Endothelial cell of umbilical vein (primary cell): ENCODE data around the gene USP4.

Experiments used
- CTCF ChIP-seq, 2 donors: IDR thresholded peaks; 1 replicate in 1 of 2; 2 replicates in 1 of 2; pipeline ENCODE4 v1.5.1; 2011; ENCODE audit warnings: low read length in 2 of 2, mild to moderate bottlenecking in 2 of 2, moderate library complexity in 2 of 2, control low read depth in 1 of 2, inconsistent platforms in 1 of 2, low read depth in 1 of 2; ENCODE audit not compliant: insufficient read depth in 1 of 2; ENCODE audit errors: extremely low read depth in 1 of 2
- EZH2 ChIP-seq: IDR thresholded peaks from 2 replicates; pipeline ENCODE4 v1.6.1; 2012; ENCODE audit warnings: borderline replicate concordance, low read depth, mild to moderate bottlenecking, moderate library complexity, low read length, inconsistent platforms; ENCODE audit not compliant: severe bottlenecking
- GATA2 ChIP-seq: IDR thresholded peaks from 2 replicates; pipeline ENCODE4 v1.7.0; 2011; ENCODE audit warnings: low read depth, mild to moderate bottlenecking, moderate library complexity, mixed read lengths, low read length; ENCODE audit not compliant: insufficient read length, insufficient read depth
- JUN ChIP-seq: IDR thresholded peaks from 2 replicates; pipeline ENCODE4 v1.6.1; 2011; ENCODE audit warnings: borderline replicate concordance, low read depth; ENCODE audit not compliant: insufficient read length, insufficient read depth
- MAX ChIP-seq: IDR thresholded peaks from 2 replicates; pipeline ENCODE4 v1.6.1; 2011; ENCODE audit not compliant: insufficient read depth, insufficient read length
- MYC ChIP-seq: IDR thresholded peaks from one replicate; pipeline ENCODE4 v1.6.1; 2011; ENCODE audit warnings: mild to moderate bottlenecking, low read depth, low read length
- POLR2A ChIP-seq: IDR thresholded peaks from 2 replicates; pipeline ENCODE4 v1.6.1; 2012; ENCODE audit warnings: low read depth, mild to moderate bottlenecking, control low read depth, low read length
- POLR2AphosphoS5 ChIP-seq: IDR thresholded peaks from 2 replicates; pipeline ENCODE4 v1.6.1; 2012; ENCODE audit warnings: low read depth, mild to moderate bottlenecking, control low read depth, low read length, moderate library complexity; ENCODE audit not compliant: insufficient read depth

- TF ChIP-seq MYC (no peak), CTCF (IDR thresholded peaks at IDR 0.05; ENCODE audit: extremely low read depth in 1 of 2, insufficient read depth in 1 of 2, low read depth in 1 of 2, low read length in 2 of 2) (no peak), EZH2 (no peak), POLR2A (no peak), MAX (no peak), POLR2AphosphoS5 (no peak), JUN (no peak), GATA2 (no peak)
Observed at GRCh38 chr3:49305608-49306007, 34.2 kb downstream of the USP4 start.
